ENCODE data around the gene CATSPERZ.

CATSPERZ gene

DNA sequence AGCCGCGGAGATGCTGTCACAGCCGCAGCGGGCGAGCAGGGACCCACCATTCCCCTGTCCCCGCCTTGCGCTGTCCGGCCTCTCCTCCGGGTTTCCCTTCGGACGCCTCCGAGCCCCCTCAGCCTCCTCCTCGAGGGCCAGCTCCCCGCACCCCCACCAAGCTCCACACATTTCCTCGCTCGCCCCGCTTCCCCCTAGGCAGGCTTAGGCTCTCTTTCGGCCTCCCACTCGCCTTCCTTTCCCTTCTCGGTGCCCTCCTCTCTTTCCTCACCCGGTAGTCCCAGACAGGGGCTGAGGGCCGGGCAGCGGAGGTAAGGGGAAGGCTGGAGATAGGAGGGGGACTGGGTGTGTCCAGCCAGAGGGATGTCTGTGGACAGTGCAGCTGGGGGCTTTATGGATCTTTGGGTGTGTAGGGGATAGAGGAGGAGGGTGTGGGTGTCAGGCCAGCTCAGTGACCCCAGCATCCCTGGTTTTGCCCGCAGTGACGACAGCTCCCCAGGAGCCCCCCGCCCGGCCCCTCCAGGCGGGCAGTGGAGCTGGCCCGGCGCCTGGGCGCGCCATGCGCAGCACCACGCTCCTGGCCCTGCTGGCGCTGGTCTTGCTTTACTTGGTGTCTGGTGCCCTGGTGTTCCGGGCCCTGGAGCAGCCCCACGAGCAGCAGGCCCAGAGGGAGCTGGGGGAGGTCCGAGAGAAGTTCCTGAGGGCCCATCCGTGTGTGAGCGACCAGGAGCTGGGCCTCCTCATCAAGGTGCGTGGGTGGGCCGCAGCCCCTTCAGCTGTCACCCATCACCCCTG is 7.5 kb upstream of the CATSPERZ start:
- Histone ChIP-seq H3K4me3 (ENCODE audit: low read depth in 1 of 2, low read length in 2 of 2) (no peak overlapping the region), H3K27me3 (ENCODE audit: control insufficient read depth in 1 of 2, insufficient read depth in 2 of 2, low read length in 2 of 2) (peaks cover 49 to 66% of the 10 kb centered on the region in 2 donors), H3K4me1 (ENCODE audit: control insufficient read depth in 1 of 2, insufficient read depth in 2 of 2, low read length in 2 of 2) (peaks cover 5% of the 10 kb centered on the region in 2 donors), H3K9ac (ENCODE audit: low read depth in 1 of 2, low read length in 2 of 2) (no peak overlapping the region), H3K27ac (ENCODE audit: low read depth, low read length) (no peak overlapping the region), H3K9me3 (ENCODE audit: control insufficient read depth in 1 of 2, low read length in 2 of 2) (no peaks in the 10 kb centered on the region), H3K36me3 (ENCODE audit: control insufficient read depth in 1 of 2, insufficient read depth in 2 of 2, low read length in 2 of 2) (no peaks in the 10 kb centered on the region)

DNA sequence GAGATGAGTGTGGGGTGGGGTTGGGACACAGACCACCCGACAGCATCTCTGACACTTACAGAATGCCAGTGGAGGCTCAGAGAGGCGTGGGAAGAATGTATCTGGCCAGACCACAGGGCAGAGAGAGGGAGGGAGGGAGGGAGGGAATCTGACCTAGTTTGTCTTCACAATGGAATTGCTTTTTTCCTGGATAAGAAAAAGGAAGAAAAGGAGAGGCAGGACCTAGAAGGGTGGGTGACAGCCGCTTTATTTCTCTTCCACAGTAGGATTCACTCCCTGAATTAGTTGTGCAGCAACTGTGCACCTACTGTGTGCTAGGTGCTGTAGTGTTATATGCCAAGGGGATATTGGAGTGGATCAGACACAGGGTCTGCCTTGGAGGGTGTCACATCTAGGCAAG is 5.4 kb upstream of the CATSPERZ start:
- H3K27me3 ChIP-seq (ENCODE audit: control insufficient read depth in 1 of 2, insufficient read depth in 2 of 2, low read length in 2 of 2) = peaks cover 66 to 78% of the 10 kb centered on the region in 2 donors
- no peak overlapping the region for H3K9ac ChIP-seq (ENCODE audit: low read depth in 1 of 2, low read length in 2 of 2)
- peaks cover 13% of the 10 kb centered on the region in 2 donors for H3K4me1 ChIP-seq (ENCODE audit: control insufficient read depth in 1 of 2, insufficient read depth in 2 of 2, low read length in 2 of 2)
- no peak overlapping the region for H3K27ac ChIP-seq (ENCODE audit: low read depth, low read length)
- H3K36me3 ChIP-seq (ENCODE audit: control insufficient read depth in 1 of 2, insufficient read depth in 2 of 2, low read length in 2 of 2) = no peaks in the 10 kb centered on the region
- H3K4me3 ChIP-seq (ENCODE audit: low read depth in 1 of 2, low read length in 2 of 2) = no peak overlapping the region
- no peaks in the 10 kb centered on the region for H3K9me3 ChIP-seq (ENCODE audit: control insufficient read depth in 1 of 2, low read length in 2 of 2)

DNA sequence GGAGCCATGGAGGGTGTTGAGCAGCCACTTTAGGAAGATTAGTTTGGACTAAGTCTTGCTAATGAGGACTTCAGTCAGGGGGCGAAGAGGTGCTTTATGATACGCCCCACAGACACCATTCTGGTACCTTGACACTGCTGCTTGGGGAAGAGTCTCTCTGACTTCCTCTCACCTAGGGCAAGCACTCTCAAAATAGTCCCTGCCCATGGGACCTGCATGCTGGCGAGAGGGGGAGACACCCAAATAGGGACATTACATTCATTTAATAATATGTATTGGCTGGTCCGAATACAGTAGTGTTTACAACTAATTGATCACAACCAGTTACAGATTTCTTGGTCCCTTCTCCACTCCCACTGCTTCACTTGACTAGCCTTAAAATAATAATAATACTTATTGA is 4.4 kb upstream of the CATSPERZ start:
- Histone ChIP-seq H3K36me3 (ENCODE audit: control insufficient read depth in 1 of 2, insufficient read depth in 2 of 2, low read length in 2 of 2) (no peaks in the 10 kb centered on the region), H3K27ac (ENCODE audit: low read depth, low read length) (no peak overlapping the region), H3K9ac (ENCODE audit: low read depth in 1 of 2, low read length in 2 of 2) (no peak overlapping the region), H3K4me1 (ENCODE audit: control insufficient read depth in 1 of 2, insufficient read depth in 2 of 2, low read length in 2 of 2) (peaks cover 23% of the 10 kb centered on the region in 2 donors), H3K27me3 (ENCODE audit: control insufficient read depth in 1 of 2, insufficient read depth in 2 of 2, low read length in 2 of 2) (peaks cover 74 to 80% of the 10 kb centered on the region in 2 donors), H3K9me3 (ENCODE audit: control insufficient read depth in 1 of 2, low read length in 2 of 2) (no peaks in the 10 kb centered on the region), H3K4me3 (ENCODE audit: low read depth in 1 of 2, low read length in 2 of 2) (no peak overlapping the region)

DNA sequence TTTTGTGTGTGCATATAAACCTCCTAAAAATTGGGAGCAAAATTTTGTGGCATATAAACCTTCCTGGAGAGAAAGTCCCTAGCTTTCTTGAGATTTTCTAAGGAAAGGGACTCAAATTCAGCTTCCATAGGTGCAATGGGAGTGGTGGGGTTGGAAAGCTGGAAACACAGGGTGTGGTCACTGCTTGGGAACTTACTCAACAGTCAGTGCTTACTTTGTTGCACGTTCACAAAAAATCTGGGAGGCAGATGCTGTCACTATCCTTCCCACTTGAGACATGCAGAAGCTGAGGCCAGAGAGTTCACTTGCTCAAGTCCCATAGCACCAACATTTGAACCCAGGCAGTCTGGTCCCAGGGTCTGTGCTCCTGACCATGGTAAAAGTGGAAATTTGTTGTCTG is 3.9 kb upstream of the CATSPERZ start:
- no peaks in the 10 kb centered on the region for H3K36me3 ChIP-seq (ENCODE audit: control insufficient read depth in 1 of 2, insufficient read depth in 2 of 2, low read length in 2 of 2)
- peaks cover 70 to 77% of the 10 kb centered on the region in 2 donors for H3K27me3 ChIP-seq (ENCODE audit: control insufficient read depth in 1 of 2, insufficient read depth in 2 of 2, low read length in 2 of 2)
- H3K9me3 ChIP-seq (ENCODE audit: control insufficient read depth in 1 of 2, low read length in 2 of 2) = no peaks in the 10 kb centered on the region
- no peak overlapping the region for H3K27ac ChIP-seq (ENCODE audit: low read depth, low read length)
- peaks cover 24 to 26% of the 10 kb centered on the region in 2 donors for H3K4me1 ChIP-seq (ENCODE audit: control insufficient read depth in 1 of 2, insufficient read depth in 2 of 2, low read length in 2 of 2)
- H3K9ac ChIP-seq (ENCODE audit: low read depth in 1 of 2, low read length in 2 of 2) = no peak overlapping the region
- H3K4me3 ChIP-seq (ENCODE audit: low read depth in 1 of 2, low read length in 2 of 2) = no peak overlapping the region

DNA sequence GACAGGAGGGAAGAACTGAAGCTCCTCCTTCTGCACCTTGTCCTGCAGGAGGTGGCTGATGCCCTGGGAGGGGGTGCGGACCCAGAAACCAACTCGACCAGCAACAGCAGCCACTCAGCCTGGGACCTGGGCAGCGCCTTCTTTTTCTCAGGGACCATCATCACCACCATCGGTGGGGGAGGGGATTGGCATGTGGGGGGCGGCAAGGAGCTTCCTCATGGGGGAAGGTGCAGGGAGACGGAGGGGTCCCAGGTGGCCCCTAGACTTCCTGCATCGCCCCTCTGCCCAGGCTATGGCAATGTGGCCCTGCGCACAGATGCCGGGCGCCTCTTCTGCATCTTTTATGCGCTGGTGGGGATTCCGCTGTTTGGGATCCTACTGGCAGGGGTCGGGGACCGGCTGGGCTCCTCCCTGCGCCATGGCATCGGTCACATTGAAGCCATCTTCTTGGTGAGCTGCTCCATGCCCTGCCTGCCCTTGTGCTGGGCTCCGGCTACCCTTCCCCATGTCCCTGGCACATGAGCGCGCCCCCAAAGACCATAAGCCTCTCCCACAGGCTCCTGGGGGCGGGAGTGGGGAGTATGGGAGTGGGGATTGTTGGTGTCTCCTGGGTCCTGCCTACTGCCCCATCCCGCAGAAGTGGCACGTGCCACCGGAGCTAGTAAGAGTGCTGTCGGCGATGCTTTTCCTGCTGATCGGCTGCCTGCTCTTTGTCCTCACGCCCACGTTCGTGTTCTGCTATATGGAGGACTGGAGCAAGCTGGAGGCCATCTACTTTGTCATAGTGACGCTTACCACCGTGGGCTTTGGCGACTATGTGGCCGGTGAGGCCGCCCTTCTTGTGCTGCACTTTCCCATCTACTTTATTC is 3.1 kb upstream of the CATSPERZ start:
- Histone ChIP-seq H3K9ac (ENCODE audit: low read depth in 1 of 2, low read length in 2 of 2) (no peak overlapping the region), H3K9me3 (ENCODE audit: control insufficient read depth in 1 of 2, low read length in 2 of 2) (no peaks in the 10 kb centered on the region), H3K27me3 (ENCODE audit: control insufficient read depth in 1 of 2, insufficient read depth in 2 of 2, low read length in 2 of 2) (peaks cover 65 to 70% of the 10 kb centered on the region in 2 donors), H3K27ac (ENCODE audit: low read depth, low read length) (no peak overlapping the region), H3K4me3 (ENCODE audit: low read depth in 1 of 2, low read length in 2 of 2) (no peak overlapping the region), H3K36me3 (ENCODE audit: control insufficient read depth in 1 of 2, insufficient read depth in 2 of 2, low read length in 2 of 2) (no peaks in the 10 kb centered on the region), H3K4me1 (ENCODE audit: control insufficient read depth in 1 of 2, insufficient read depth in 2 of 2, low read length in 2 of 2) (peaks cover 24 to 26% of the 10 kb centered on the region in 2 donors)

DNA sequence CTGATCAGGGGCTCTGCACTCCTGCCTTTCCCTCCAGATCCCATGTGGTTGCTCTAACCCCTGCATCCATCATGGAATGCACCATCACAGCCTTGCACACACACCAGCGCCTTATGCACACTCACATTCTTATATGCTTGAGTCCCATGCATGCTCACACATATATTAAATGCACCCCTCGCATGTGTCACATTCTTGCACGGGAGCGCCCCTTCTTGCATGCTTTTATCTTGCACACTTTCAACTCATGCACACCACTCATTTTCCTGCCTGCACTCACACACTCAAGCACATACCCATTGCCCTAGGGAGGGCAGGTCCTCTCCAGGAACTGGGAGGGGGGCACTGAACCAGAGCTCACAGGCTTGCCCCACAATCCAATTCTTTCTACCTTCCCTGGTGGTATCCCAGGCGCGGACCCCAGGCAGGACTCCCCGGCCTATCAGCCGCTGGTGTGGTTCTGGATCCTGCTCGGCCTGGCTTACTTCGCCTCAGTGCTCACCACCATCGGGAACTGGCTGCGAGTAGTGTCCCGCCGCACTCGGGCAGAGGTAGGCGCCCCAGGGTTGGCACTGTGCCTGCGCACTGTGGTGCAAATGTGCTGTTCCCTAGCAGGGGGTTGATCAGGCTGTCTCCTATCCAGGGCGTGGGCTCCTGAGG is 2.3 kb upstream of the CATSPERZ start:
- peaks cover 57 to 63% of the 10 kb centered on the region in 2 donors for H3K27me3 ChIP-seq (ENCODE audit: control insufficient read depth in 1 of 2, insufficient read depth in 2 of 2, low read length in 2 of 2)
- no peak overlapping the region for H3K27ac ChIP-seq (ENCODE audit: low read depth, low read length)
- H3K36me3 ChIP-seq (ENCODE audit: control insufficient read depth in 1 of 2, insufficient read depth in 2 of 2, low read length in 2 of 2) = no peaks in the 10 kb centered on the region
- H3K9me3 ChIP-seq (ENCODE audit: control insufficient read depth in 1 of 2, low read length in 2 of 2) = no peaks in the 10 kb centered on the region
- peaks cover 21 to 24% of the 10 kb centered on the region in 2 donors for H3K4me1 ChIP-seq (ENCODE audit: control insufficient read depth in 1 of 2, insufficient read depth in 2 of 2, low read length in 2 of 2)
- H3K4me3 ChIP-seq (ENCODE audit: low read depth in 1 of 2, low read length in 2 of 2) = no peak overlapping the region
- no peak overlapping the region for H3K9ac ChIP-seq (ENCODE audit: low read depth in 1 of 2, low read length in 2 of 2)

DNA sequence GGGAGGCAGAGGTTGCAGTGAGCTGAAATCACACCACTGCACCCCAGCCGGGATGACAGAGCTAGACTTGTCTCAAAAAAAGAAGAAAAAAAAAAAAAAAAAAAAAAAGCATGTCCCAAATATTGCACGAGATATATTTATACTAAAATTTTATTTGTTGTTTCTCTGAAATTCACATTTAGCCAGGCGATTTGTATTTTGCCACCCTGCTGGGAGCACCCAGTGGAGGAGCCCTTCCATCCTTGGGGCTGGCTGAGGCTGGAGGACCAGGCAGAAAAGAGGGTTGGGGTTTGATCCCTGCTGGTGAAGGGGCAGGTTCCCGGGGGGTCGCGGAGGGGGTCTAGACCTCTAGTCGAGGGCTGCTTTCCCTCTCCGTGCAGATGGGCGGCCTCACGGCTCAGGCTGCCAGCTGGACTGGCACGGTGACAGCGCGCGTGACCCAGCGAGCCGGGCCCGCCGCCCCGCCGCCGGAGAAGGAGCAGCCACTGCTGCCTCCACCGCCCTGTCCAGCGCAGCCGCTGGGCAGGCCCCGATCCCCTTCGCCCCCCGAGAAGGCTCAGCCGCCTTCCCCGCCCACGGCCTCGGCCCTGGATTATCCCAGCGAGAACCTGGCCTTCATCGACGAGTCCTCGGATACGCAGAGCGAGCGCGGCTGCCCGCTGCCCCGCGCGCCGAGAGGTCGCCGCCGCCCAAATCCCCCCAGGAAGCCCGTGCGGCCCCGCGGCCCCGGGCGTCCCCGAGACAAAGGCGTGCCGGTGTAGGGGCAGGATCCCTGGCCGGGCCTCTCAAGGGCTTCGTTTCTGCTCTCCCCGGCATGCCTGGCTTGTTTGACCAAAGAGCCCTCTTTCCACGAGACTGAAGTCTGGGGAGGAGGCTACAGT is 952 bp upstream of the CATSPERZ start:
- Histone ChIP-seq H3K27me3 (ENCODE audit: control insufficient read depth in 1 of 2, insufficient read depth in 2 of 2, low read length in 2 of 2) (peaks cover 50 to 56% of the 10 kb centered on the region in 2 donors), H3K4me1 (ENCODE audit: control insufficient read depth in 1 of 2, insufficient read depth in 2 of 2, low read length in 2 of 2) (peaks cover 26 to 31% of the 10 kb centered on the region in 2 donors), H3K9me3 (ENCODE audit: control insufficient read depth in 1 of 2, low read length in 2 of 2) (no peaks in the 10 kb centered on the region), H3K9ac (ENCODE audit: low read depth in 1 of 2, low read length in 2 of 2) (peak overlapping the region in 1 of 2 donors; percentile 12), H3K4me3 (ENCODE audit: low read depth in 1 of 2, low read length in 2 of 2) (peak overlapping the region in 1 of 2 donors; percentile 56), H3K27ac (ENCODE audit: low read depth, low read length) (no peak overlapping the region), H3K36me3 (ENCODE audit: control insufficient read depth in 1 of 2, insufficient read depth in 2 of 2, low read length in 2 of 2) (no peaks in the 10 kb centered on the region)

DNA sequence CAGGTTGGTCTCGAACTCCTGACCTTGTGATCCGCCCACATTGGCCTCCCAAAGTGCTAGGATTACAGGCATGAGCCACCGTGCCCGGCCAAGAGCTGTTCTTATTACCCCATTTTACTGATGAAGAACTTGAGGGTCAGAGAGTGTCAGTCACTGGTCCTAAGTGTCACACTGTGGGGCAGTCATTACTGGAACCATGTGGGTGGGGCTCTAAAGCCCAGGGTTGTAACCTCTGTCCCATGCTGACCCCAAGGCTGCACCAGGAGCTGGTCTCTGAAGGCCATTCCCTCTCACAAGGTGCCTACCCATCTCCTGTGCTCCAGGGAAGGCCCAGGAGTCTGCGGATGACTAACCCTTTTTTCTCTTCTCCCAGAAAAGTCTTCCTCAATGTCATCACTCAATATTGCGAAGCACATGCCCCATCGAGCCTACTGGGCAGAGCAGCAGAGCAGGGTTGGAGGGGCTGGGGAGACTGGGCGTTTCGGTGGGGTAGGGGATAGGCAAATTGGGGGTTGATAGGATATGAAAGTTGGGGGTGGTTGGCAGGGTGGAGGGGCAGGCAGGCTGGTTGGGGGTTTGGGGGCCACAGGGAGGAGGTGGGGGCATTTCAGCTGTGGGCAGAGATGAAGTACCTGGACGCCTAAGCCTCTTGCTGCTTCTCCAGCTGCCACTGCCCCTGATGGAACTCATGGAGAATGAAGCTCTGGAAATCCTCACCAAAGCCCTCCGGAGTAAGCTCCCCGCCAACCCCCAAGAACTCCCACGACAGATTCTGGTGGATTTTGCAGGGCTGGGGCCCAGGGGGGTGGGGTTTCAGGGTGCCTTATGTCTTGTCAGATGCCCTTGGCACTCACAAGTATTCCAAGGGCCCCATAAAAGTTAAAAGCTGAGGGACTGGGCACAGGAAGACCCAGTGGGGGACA is 3.2 kb downstream of the CATSPERZ start:
- peak overlapping the region in 1 of 2 donors; percentile 70 for H3K4me3 ChIP-seq (ENCODE audit: low read depth in 1 of 2, low read length in 2 of 2)
- peaks cover 0 to 12% of the 10 kb centered on the region in 2 donors for H3K36me3 ChIP-seq (ENCODE audit: control insufficient read depth in 1 of 2, insufficient read depth in 2 of 2, low read length in 2 of 2)
- peaks cover 33 to 47% of the 10 kb centered on the region in 2 donors for H3K4me1 ChIP-seq (ENCODE audit: control insufficient read depth in 1 of 2, insufficient read depth in 2 of 2, low read length in 2 of 2)
- H3K9me3 ChIP-seq (ENCODE audit: control insufficient read depth in 1 of 2, low read length in 2 of 2) = no peaks in the 10 kb centered on the region
- peak overlapping the region in 1 of 2 donors; percentile 86 for H3K9ac ChIP-seq (ENCODE audit: low read depth in 1 of 2, low read length in 2 of 2)
- peaks cover 16 to 21% of the 10 kb centered on the region in 2 donors for H3K27me3 ChIP-seq (ENCODE audit: control insufficient read depth in 1 of 2, insufficient read depth in 2 of 2, low read length in 2 of 2)
- no peak overlapping the region for H3K27ac ChIP-seq (ENCODE audit: low read depth, low read length)

DNA sequence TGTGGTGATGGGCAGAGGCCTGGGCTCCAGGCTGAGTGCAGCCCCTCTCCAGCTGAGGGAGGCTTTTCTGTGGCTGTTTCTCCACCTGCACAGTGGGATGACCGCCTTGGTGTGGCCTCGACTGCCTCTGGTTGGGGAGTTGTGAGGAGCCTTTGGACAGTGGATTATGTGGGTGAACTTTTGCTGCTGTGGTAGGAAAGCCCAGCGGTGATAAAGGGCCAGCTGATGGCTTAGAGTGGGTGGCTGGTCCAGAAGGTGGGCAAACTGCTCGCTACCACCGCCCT is 3.8 kb downstream of the CATSPERZ start:
- Histone ChIP-seq H3K36me3 (ENCODE audit: control insufficient read depth in 1 of 2, insufficient read depth in 2 of 2, low read length in 2 of 2) (peaks cover 0 to 12% of the 10 kb centered on the region in 2 donors), H3K4me3 (ENCODE audit: low read depth in 1 of 2, low read length in 2 of 2) (peak overlapping the region; percentile 70 to 82), H3K9ac (ENCODE audit: low read depth in 1 of 2, low read length in 2 of 2) (peak overlapping the region; percentile 83 to 86), H3K4me1 (ENCODE audit: control insufficient read depth in 1 of 2, insufficient read depth in 2 of 2, low read length in 2 of 2) (peaks cover 33 to 46% of the 10 kb centered on the region in 2 donors), H3K27ac (ENCODE audit: low read depth, low read length) (peak overlapping the region; percentile 92), H3K9me3 (ENCODE audit: control insufficient read depth in 1 of 2, low read length in 2 of 2) (no peaks in the 10 kb centered on the region), H3K27me3 (ENCODE audit: control insufficient read depth in 1 of 2, insufficient read depth in 2 of 2, low read length in 2 of 2) (peaks cover 15 to 20% of the 10 kb centered on the region in 2 donors)

All from duodenal mucosa (tissue), 2 donors.